Activated T-helper 1 cell treated with Interleukin-2 at 50 U/mL for 16 hours (primary cell): Measurements from ENCODE around the gene ATMIN.
A peak's percentile ranks its signal among the peaks of the same experiment; 100 is the strongest.

Experiments
- DNase-seq: peaks from one replicate; pipeline ENCODE4 v3.0.0-alpha.2; 2020; ENCODE audit warnings: low read depth

Gene ATMIN

GRCh38 chr16:81070979-81071378, 35.3 kb downstream of the ATMIN start:
- no peak for DNase-seq

GRCh38 chr16:81071805-81072204, 36.2 kb downstream of the ATMIN start:
- DNase-seq = no peak

GRCh38 chr16:81073560-81074330, 38.1 kb downstream of the ATMIN start:
- DNase-seq = no peak

DNA sequence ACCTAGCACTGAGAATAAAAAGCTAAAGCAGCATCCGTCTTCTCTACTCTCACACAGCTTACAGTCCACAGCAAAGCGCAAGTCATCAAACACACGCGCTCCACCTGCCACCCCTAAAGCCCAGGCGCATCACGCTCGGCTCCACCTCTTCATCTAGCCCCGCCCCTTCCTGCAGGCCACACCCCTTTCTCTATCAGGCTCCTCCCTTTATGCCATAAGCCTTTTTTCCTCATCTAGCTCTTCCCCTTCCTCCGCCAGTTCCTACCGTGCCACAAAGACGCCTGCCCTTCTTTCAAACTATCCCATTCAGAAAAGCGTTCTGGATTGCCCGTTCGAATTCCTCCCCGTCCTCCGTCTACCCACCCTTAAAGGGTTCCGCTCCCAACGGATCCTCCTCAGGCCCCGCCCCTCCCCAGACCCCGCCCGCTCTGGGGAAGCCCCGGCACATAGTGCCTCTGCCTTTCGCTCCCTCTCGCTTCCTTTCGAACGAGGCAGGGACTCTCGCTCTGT, 41.0 kb downstream of the ATMIN start:
- DNase-seq = peak; percentile 79

DNA sequence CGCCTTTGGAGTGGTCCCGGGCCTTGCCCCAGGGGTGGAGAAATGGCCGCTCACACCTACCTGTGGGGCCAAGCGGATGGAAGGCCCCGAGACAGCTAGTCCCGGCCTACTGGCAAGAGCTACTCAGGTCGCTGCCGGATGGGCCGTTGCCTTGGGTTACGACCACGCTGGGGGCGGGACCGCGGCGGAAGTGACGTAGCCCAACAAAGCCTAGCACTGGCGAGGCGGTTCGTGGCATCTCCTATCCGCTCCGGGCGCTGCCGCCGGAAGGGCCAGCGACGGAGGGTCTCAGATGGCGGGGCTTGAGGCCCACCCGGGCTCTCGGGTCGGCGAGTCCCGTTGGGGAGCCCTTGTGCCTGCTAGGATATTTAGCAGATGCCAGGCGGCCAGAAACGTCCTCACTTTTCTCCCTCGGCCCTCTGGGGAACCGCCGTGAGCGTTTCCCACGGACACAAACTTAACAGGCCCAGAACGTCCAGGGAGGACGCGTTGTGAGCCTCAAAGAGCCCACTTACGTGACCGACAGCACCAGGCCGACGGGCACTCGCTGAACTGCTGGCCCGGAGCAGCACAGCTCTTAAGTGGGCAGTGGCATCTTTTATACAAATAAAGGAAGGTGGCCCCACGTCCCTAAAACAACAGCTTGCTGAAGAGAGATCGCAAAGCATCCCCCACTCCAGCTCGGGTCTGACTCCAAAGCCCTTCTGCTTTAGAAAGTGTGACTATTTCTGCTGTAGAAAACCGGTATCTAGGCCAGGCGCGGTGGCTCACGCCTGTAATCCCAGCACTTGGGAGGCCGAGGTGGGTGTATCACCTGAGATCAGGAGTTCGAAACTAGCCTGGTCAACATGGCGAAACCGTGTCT, 41.7 kb downstream of the ATMIN start, which contains the start of gene C16orf46:
Gene C16orf46, minus strand, starts transcription at position 163 of the 865 bp plus-strand sequence. CDS start 13,283 bp downstream, outside the sequence.
- peak; percentile 93 for DNase-seq

DNA sequence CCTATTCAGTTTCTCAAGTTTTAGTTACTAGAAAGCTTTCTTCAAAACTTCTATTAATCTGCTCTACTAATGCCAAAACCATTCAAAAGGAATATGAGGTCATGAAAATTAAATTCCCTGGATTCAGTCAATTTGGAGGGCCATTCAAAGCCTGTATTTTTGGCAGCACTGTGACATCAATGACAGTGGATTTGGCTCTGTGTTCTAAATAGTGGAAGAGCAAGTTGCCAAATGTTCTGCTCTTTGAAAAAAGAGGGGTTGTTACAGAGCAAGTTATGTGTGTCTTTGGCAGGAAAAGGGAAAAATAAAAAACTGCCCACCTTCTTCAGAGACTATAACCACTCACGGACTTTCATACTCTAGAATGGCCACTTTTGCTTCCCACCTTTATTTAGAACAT, 44.6 kb downstream of the ATMIN start:
- no peak for DNase-seq

- DNase-seq = no peak
Observed at GRCh38 chr16:81081014-81081413, 45.4 kb downstream of the ATMIN start.

DNA sequence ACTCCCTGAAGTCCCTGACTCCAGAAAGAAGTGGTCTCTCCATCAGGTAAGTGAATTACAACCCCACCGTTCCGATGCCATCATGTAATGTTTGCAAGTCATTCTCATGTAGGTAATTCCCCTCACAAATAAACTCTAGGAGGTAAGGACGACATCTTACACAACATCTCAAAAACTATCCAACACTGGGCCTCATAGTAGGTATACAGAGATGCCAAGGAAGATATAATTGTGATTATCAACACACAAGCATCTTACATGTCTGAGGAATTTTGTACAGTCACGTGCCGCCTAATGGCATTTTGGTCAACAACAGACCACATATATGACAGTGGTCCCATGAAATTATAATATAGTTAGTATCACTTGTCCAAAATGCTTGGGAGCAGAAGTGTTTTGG, 53.2 kb downstream of the ATMIN start:
- no peak for DNase-seq

DNA sequence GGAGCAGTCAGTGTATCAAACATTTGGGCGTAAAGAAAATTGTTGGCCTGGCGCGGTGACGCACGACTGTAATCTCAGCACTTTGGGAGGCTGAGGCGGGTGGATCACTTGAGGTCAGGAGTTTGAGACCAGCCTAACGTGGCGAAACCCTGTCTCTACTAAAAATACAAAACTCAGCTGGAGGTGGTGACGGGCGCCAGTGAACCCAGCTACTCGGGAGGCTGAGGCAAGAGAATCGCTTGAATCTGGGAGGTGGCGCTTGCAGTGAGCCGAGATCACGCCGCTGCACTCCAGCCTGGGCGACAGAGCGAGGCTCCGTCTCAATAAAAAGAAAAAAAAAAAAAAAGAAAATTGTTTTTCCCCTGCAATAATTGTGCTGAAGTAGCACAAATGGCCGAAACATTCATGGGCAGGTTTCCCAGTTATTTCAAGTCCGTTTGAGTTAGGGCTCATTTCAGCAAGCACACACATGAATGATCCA, 59.2 kb downstream of the ATMIN start:
- DNase-seq = no peak

GRCh38 chr16:81095653-81095952, 60.0 kb downstream of the ATMIN start:
- DNase-seq = no peak

GRCh38 chr16:81095953-81096714, 60.5 kb downstream of the ATMIN start, which contains the start of gene GCSH:
GCSH (minus strand) TSS chr16:81096395; CDS start chr16:81096278, 117 bp downstream.
- DNase-seq = peak; percentile 98

- no peak for DNase-seq
Observed at GRCh38 chr16:81096715-81097208, 61.1 kb downstream of the ATMIN start.
